ES-I3 (cell line): ENCODE data around the gene RAB26.

Experiments used
- H3K36me3 ChIP-seq: 2 replicates; pipeline ENCODE4 v1.6.1; 2013; ENCODE audit warnings: mild to moderate bottlenecking, low read length, control low read depth, moderate library complexity; ENCODE audit not compliant: insufficient read depth
- H3K4me1 ChIP-seq: 2 replicates; pipeline ENCODE4 v1.6.1; 2013; ENCODE audit warnings: mild to moderate bottlenecking, control low read depth, low read length; ENCODE audit not compliant: insufficient read depth
- H3K9ac ChIP-seq: 2 replicates; pipeline ENCODE4 v1.6.1; 2013; ENCODE audit warnings: low read depth, mild to moderate bottlenecking, low read length, moderate library complexity
- H3K9me3 ChIP-seq: 2 replicates; pipeline ENCODE4 v1.6.1; 2013; ENCODE audit warnings: mild to moderate bottlenecking, low read length, moderate library complexity; ENCODE audit not compliant: control insufficient read depth, insufficient read depth

The RAB26 gene

GRCh38 chr16:2170080-2170479 lies 21.7 kb downstream of the RAB26 start:
- Histone ChIP-seq H3K9ac (no peak overlapping the region), H3K9me3 (no peaks in the 10 kb centered on the region), H3K4me1 (no peaks in the 10 kb centered on the region), H3K36me3 (peaks cover 8% of the 10 kb centered on the region; the same call in 1 of the 2 replicates)

DNA sequence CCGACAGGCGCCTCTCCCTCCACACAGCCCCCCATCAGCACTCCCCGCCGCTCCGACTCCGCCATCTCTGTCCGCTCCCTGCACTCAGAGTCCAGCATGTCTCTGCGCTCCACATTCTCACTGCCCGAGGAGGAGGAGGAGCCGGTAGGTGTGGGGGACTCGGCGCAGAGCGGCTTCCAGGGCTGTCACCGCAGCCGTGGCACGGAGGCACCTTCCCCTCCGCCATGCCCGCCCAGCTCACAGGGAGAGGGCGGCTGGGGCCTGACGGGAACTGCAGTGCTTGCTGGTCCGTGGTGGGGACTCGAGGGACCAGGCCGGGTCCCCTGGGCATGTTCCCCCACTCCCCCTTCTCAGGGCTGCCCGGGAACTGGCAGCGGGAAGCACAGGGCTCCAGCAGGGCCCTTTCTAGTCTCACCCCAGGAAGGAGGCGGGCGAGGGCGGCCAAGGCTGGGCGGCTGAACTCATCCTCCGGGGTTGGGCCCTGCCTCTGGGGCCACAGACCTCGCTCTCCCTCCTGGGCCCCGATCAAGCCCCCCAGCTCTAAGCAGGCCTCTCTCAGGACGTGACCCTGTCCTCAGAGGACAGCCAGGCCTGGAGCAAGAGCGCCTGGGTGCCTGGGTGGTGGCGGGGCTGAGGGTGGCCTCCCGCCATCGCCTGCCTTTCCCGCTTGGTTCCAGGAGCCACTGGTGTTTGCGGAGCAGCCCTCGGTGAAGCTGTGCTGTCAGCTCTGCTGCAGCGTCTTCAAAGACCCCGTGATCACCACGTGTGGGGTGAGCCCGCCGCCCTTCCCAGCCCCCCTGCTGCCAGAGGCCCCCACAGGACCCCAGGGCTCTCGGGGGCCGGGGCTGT lies 22.4 kb downstream of the RAB26 start:
- Histone ChIP-seq H3K9me3 (no peaks in the 10 kb centered on the region), H3K4me1 (no peaks in the 10 kb centered on the region), H3K36me3 (peaks cover 5% of the 10 kb centered on the region; the same call in 1 of the 2 replicates), H3K9ac (no peak overlapping the region)

DNA sequence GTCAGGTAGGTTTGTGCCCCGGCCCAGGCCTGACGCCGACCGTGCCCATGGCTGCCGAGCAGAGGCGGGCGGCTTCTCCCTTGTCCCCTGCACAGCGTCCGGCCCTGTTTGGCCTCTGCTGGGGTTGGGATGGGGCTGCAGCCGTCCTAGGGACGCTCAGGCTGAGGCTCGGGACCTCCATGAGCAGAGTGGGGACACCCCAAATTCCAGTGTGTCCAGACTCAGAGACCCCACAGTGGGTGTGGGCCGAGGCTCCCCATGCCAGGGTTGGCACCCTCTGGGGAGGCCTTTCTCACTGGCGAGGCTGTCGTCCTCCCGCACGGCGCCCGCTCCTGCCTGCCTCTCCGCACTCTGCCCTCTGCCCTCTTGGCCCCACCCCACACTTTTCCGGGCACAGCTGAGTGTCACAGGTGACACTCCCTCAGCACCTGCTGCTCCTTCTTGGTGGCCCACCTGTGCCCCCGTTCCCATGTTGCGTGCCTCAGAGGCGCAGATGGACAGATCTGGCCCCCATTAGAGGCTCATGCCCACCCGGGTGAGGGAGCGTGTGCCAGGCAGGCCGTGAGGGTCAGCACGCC lies 23.3 kb downstream of the RAB26 start:
- Histone ChIP-seq H3K36me3 (peaks cover 5% of the 10 kb centered on the region; the same call in 1 of the 2 replicates), H3K9me3 (no peaks in the 10 kb centered on the region), H3K4me1 (no peaks in the 10 kb centered on the region), H3K9ac (no peak overlapping the region)

- Histone ChIP-seq H3K9ac (no peak overlapping the region), H3K36me3 (no peaks in the 10 kb centered on the region), H3K9me3 (no peaks in the 10 kb centered on the region), H3K4me1 (no peaks in the 10 kb centered on the region)
Observed at GRCh38 chr16:2172688-2173335, 24.4 kb downstream of the RAB26 start.

DNA sequence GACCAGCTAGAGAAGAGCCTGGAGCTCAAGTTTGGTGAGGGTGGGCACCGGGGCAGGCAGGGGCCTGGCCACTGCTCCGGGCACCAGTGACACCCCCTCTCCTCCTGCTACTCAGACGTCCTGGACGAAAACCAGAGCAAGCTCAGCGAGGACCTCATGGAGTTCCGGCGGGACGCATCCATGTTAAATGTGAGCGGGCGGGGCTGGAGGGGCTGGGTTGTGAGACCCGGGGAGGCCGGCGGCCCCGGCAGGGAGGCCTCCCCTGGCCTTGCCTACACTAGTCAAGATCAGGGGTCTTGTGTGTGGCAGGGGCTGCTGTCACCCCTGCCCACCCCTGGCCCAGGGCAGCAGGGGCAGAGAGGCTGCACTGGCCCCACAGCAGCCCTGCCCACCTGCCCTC lies 24.9 kb downstream of the RAB26 start:
- Histone ChIP-seq H3K4me1 (no peaks in the 10 kb centered on the region), H3K9me3 (no peaks in the 10 kb centered on the region), H3K9ac (no peak overlapping the region), H3K36me3 (no peaks in the 10 kb centered on the region)

GRCh38 chr16:2173916-2174315 lies 25.5 kb downstream of the RAB26 start:
- Histone ChIP-seq H3K36me3 (no peaks in the 10 kb centered on the region), H3K9ac (no peak overlapping the region), H3K9me3 (no peaks in the 10 kb centered on the region), H3K4me1 (no peaks in the 10 kb centered on the region)

DNA sequence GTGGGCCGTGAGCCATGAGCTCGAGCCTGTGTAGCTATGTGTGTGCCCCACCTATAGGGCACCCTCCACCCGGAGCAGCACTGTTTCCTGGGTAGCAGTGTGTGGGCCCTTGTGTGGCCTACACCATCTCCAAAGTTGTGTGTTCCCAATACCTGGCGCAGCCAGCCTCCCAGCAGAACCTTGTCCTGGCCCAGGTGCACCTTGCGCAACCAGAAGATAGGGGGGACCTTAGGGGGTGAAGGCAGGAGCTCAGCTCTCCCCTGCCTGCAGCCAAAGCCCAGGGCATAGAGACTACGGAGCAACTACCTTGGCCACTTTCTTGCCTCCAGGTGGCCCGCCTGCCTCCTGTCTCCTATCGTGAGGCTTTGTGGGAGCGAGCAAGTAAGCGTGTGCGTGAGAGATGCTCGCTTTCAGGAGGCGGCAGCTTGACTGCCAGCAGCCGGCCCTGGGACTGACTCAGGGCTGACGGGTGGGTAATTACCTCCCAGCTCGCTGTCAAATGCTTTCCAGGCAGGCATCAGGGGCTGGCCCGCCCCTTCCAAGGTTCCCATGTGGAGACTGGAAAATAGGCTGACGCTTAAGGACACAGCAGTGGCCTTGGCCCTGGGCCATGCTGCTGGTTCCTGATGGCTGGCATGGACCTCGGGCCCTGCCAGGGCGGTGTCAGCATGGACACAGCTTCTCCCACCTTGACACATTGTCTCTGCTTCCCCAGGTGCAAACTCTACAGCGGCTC lies 26.1 kb downstream of the RAB26 start:
- Histone ChIP-seq H3K4me1 (no peaks in the 10 kb centered on the region), H3K9ac (no peak overlapping the region), H3K9me3 (no peaks in the 10 kb centered on the region), H3K36me3 (no peaks in the 10 kb centered on the region)

DNA sequence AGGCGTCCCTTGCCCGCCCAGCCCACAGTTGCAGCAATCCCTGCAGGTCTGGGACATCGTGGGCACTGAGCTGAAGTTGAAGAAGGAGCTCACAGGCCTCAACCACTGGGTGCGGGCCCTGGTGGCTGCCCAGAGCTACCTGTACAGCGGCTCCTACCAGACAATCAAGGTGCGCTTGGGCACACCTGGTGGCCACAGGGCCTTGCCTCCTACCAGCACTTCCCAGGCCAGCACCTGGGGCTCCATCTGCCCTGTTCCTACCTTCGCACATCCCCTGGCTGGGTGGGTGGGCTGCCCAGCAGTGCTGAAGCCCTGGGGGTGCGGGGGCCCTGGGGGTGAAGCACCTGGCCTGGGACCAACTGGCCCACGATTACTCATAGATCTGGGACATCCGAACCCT lies 27.0 kb downstream of the RAB26 start:
- no peaks in the 10 kb centered on the region for H3K9me3 ChIP-seq
- H3K9ac ChIP-seq = no peak overlapping the region
- no peaks in the 10 kb centered on the region for H3K36me3 ChIP-seq
- no peaks in the 10 kb centered on the region for H3K4me1 ChIP-seq

GRCh38 chr16:2176047-2176446 lies 27.6 kb downstream of the RAB26 start:
- H3K36me3 ChIP-seq = no peaks in the 10 kb centered on the region
- no peaks in the 10 kb centered on the region for H3K9me3 ChIP-seq
- H3K9ac ChIP-seq = no peak overlapping the region
- H3K4me1 ChIP-seq = no peaks in the 10 kb centered on the region

DNA sequence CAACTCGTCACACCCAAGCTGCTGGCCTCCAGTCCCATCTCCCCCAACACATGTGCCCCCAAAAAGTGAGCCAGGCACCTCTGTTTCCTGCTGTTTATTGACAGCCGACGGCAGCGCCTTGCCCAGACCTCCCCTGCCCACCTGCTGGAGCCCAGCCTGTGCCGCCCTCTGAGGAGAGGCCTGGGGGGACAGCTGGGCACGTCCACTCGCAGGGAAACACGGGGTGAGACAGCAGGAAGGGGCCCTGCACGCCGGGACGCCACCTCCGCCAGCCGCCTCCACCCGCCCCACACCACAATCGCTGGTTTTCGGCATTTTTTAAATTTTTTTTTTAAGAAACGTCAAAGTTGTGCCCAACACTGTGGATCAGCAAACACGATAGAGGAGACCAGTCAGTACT lies 28.7 kb downstream of the RAB26 start:
- Histone ChIP-seq H3K9ac (no peak overlapping the region), H3K36me3 (no peaks in the 10 kb centered on the region), H3K4me1 (no peaks in the 10 kb centered on the region)

DNA sequence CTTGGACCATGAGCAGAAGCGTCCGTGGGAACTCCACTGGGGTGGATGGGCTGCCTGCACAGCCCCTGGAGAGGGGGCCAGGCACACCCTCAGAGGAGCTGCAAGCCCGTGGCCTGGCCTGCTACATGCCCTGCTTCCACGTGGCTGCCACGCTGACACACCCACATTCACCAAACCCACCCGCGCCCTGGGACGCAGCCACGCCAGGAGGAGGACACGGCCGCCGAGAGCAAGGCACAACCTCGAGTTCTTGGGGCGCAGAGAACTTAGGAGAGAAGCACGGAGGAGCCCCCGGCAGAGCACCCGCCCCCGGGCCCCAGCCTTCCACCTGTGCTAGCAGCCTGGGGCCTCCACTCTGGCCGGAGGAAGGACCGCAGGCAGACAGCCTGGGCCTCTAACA lies 29.1 kb downstream of the RAB26 start:
- Histone ChIP-seq H3K4me1 (no peaks in the 10 kb centered on the region), H3K9ac (no peak overlapping the region), H3K36me3 (no peaks in the 10 kb centered on the region), H3K9me3 (no peaks in the 10 kb centered on the region)

More for the DNA sequence above, 28.7 kb downstream of the RAB26 start:
- H3K9me3 ChIP-seq = no peaks in the 10 kb centered on the region

DNA sequence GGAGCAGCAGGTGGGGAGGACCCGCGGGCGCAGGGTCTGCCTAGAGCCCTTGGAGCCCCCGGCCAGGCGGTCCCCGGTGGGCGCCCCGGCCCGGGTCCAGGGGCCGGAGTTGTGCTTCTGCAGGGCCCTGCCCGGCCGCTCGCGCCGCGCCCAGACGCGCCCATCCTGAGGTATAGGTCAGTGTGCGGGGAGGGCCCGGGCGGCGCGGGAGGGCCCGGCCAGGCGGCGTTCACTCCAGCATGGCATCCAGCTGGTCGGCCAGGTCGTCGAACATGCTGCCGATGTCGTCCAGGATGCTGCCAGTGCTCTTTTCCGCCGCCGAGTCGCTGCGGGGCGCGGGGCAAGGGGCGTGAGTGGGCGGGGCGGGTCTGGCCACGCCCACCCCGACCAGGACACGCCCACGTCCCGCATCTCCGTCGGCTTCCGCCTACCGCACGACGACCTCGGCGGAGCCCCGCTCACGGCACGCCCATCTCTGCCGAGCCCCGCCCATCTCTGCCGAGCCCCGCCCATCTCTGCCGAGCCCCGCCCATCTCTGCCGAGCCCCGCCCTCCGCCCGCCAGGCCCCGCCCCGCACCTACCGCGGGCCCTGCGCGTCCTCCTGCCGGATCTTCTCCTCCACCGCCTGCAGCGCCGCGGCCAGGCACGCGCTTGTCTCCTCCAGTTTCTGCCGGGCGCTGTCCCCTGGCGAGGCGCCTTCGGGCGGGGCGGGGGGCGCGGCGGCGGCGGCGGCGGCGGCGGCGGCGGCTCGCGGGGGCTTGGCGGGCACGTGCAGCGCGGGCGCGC lies 30.1 kb downstream of the RAB26 start:
- H3K9ac ChIP-seq = no peak overlapping the region; the same call in 1 of the 2 replicates
- H3K4me1 ChIP-seq = no peaks in the 10 kb centered on the region
- H3K36me3 ChIP-seq = no peaks in the 10 kb centered on the region
- H3K9me3 ChIP-seq = no peaks in the 10 kb centered on the region

- no peaks in the 10 kb centered on the region for H3K9me3 ChIP-seq
- H3K36me3 ChIP-seq = no peaks in the 10 kb centered on the region
- no peak overlapping the region for H3K9ac ChIP-seq
- no peaks in the 10 kb centered on the region for H3K4me1 ChIP-seq
Observed at GRCh38 chr16:2179107-2179501, 30.7 kb downstream of the RAB26 start.

- no peak overlapping the region for H3K9ac ChIP-seq
- H3K36me3 ChIP-seq = no peaks in the 10 kb centered on the region
- no peaks in the 10 kb centered on the region for H3K4me1 ChIP-seq
- H3K9me3 ChIP-seq = no peaks in the 10 kb centered on the region
Observed at GRCh38 chr16:2179576-2179975, 31.2 kb downstream of the RAB26 start.
